Glutamatergic neuron (in vitro differentiated cells): ENCODE measurements around the gene CMC1. TPM values are rescaled to one million over a fixed set of nuclear protein-coding genes. Genes with fewer than 3 reads are reported as not detected.

Experiments
- DNase-seq: peaks from one replicate; pipeline ENCODE4 v3.0.0; 2022
- H3K27ac Mint-ChIP-seq: one replicate; pipeline ENCODE4 v1.8.0; 2020; ENCODE audit warnings: mild to moderate bottlenecking, mixed read lengths, inconsistent platforms; ENCODE audit not compliant: unreplicated experiment
- H3K27me3 Mint-ChIP-seq: one replicate; pipeline ENCODE4 v1.8.0; 2020; ENCODE audit warnings: mild to moderate bottlenecking, moderate library complexity, mixed read lengths, inconsistent platforms; ENCODE audit not compliant: unreplicated experiment
- H3K36me3 Mint-ChIP-seq: one replicate; pipeline ENCODE4 v1.8.0; 2020; ENCODE audit warnings: mild to moderate bottlenecking, mixed read lengths, inconsistent platforms; ENCODE audit not compliant: unreplicated experiment
- H3K4me1 Mint-ChIP-seq: one replicate; pipeline ENCODE4 v1.8.0; 2020; ENCODE audit warnings: mild to moderate bottlenecking, low read depth, mixed read lengths, inconsistent platforms; ENCODE audit not compliant: unreplicated experiment
- H3K4me3 Mint-ChIP-seq: one replicate; pipeline ENCODE4 v1.8.0; 2020; ENCODE audit warnings: mild to moderate bottlenecking, mixed read lengths, inconsistent platforms; ENCODE audit not compliant: unreplicated experiment
- H3K9me3 Mint-ChIP-seq: one replicate; pipeline ENCODE4 v1.8.0; 2020; ENCODE audit warnings: mild to moderate bottlenecking, moderate library complexity, mixed read lengths, inconsistent platforms; ENCODE audit not compliant: unreplicated experiment
- CTCF ChIP-seq: fragments of 200-600 bp; sonication (generic); IDR thresholded peaks from one replicate; pipeline ENCODE4 v1.5.0; 2021; ENCODE audit not compliant: partially characterized antibody, unreplicated experiment
- total RNA-seq: library from RNA; stranded (reverse); fragmentation: NEBNext Ultra II Directional; extraction: Animal tissue kit (Norgen Biotek cat#: 25700); gene quantifications from one replicate; pipeline ENCODE4 v1.2.1, GENCODE V29; 2021; ENCODE audit not compliant: unreplicated experiment

Gene CMC1
- total RNA-seq, 1 donor from 2014 or later: 9.8 TPM

- no peaks in the 10 kb centered on the region for H3K27me3 Mint-ChIP-seq
These were observed 32.4 kb downstream of the CMC1 start for GRCh38 chr3:28273837-28274236.

GRCh38 chr3:28278918-28279317 is 37.5 kb downstream of the CMC1 start:
- no peak for TF ChIP-seq CTCF
- Mint-ChIP-seq H3K9me3 (no peaks in the 10 kb centered on the region), H3K36me3 (peaks cover 8% of the 10 kb centered on the region), H3K4me3 (no peak overlapping the region), H3K27ac (no peak overlapping the region), H3K27me3 (no peaks in the 10 kb centered on the region), H3K4me1 (no peaks in the 10 kb centered on the region)
- DNase-seq: no peak

More at GRCh38 chr3:28273837-28274236, 32.4 kb downstream of the CMC1 start:
- H3K4me3 Mint-ChIP-seq: no peak overlapping the region
- H3K9me3 Mint-ChIP-seq: peaks cover 8% of the 10 kb centered on the region
- TF ChIP-seq CTCF: no peak
- no peak overlapping the region for H3K27ac Mint-ChIP-seq
- no peak for DNase-seq
- H3K36me3 Mint-ChIP-seq: peaks cover 28% of the 10 kb centered on the region
- H3K4me1 Mint-ChIP-seq: no peaks in the 10 kb centered on the region

GRCh38 chr3:28279770-28280169 is 38.4 kb downstream of the CMC1 start:
- H3K27ac Mint-ChIP-seq: no peak overlapping the region
- H3K4me3 Mint-ChIP-seq: no peak overlapping the region
- H3K9me3 Mint-ChIP-seq: no peaks in the 10 kb centered on the region
- no peak for DNase-seq
- H3K36me3 Mint-ChIP-seq: peaks cover 2% of the 10 kb centered on the region
- TF ChIP-seq CTCF: no peak
- H3K27me3 Mint-ChIP-seq: no peaks in the 10 kb centered on the region
- no peaks in the 10 kb centered on the region for H3K4me1 Mint-ChIP-seq

- DNase-seq: no peak
- Mint-ChIP-seq H3K4me1 (no peaks in the 10 kb centered on the region), H3K36me3 (no peaks in the 10 kb centered on the region), H3K27ac (no peak overlapping the region), H3K27me3 (no peaks in the 10 kb centered on the region), H3K9me3 (no peaks in the 10 kb centered on the region), H3K4me3 (no peak overlapping the region)
- TF ChIP-seq CTCF: no peak
These were observed 39.4 kb downstream of the CMC1 start for GRCh38 chr3:28280781-28281180.

GRCh38 chr3:28286595-28286994 is 45.2 kb downstream of the CMC1 start:
- H3K9me3 Mint-ChIP-seq: no peaks in the 10 kb centered on the region
- peak; percentile 48 for TF ChIP-seq CTCF
- no peak for DNase-seq
- H3K4me3 Mint-ChIP-seq: no peak overlapping the region
- no peak overlapping the region for H3K27ac Mint-ChIP-seq
- no peaks in the 10 kb centered on the region for H3K36me3 Mint-ChIP-seq
- no peaks in the 10 kb centered on the region for H3K4me1 Mint-ChIP-seq
- peaks cover 1% of the 10 kb centered on the region for H3K27me3 Mint-ChIP-seq
